ENCODE results near the gene HLA-A.

HLA-A gene

GRCh38 chr6:29984992-29985391 lies 42.7 kb downstream of the HLA-A start:
- DNase-seq (ENCODE audit: low read depth in 2 of 2, low spot score in 1 of 2), result no peak

DNA sequence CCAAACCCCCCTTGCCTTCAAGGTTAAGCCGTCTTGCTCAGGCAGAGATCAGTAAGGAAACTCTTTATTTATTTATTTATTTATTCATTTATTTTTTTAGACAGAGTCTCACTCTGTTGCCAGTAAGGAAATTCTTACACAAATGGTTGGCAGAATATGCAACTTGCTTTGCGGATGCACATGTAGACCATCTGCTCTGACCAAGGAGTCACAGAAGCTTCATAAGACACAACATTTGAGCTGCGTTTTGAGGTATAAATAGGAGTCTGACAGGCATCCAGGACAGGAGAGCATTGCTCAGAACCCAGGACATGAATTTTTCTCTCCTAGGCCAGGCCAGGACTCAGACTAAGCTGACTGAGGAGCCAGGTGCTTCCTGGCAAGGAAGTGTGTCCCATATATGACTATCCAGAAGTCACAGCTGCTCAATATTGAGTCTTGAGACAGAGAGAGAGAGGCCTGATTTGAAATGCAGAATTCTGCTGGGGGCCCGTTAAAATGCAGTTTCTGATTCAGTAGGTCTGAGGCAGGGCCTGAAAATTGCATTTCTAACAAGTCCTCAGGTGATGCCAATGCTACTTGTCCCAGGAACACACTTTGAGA lies 43.9 kb downstream of the HLA-A start:
- DNase-seq (ENCODE audit: low read depth in 2 of 2, low spot score in 1 of 2), result no peak

DNA sequence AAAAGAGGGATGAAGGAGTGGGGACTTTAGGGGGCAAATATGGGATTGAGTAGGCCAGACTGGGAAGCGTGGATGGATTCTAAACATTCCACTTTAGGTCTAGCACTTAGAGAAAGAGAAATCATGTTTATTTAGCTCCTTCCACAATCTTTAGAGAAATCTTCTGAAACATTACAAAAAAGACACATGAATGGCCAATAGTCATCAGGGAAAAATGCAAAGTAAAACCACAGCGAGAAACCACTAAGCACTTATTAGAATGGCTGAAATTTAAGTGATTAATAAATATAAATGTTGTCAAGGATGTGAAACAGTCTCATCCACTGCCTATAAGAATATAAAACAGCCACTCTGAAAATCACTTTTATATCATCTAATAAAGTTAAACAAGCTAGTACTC lies 46.9 kb downstream of the HLA-A start:
- DNase-seq (ENCODE audit: low read depth in 2 of 2, low spot score in 1 of 2), result no peak

GRCh38 chr6:29990931-29991330 lies 48.6 kb downstream of the HLA-A start:
- DNase-seq (ENCODE audit: low read depth in 2 of 2, low spot score in 1 of 2), result no peak

DNA sequence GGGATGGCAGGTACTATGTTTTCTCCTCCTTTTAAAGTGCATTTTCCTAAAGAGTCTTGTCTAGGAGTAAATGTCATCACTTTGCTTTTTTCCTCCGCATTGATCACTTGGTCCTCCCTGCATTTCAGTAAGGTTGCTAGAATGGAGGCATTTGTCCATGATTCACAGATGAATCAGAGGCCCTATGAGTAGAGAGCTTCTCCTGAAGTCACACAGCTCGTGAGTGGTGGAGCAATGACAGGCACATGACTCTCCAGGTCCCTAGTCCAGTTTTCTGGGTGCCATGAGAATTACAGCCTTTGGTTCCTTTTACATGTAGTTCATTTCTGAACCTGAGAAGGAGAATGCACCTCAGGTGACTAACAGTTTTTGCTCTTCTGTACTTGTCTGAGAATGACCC lies 50.5 kb downstream of the HLA-A start:
- DNase-seq (ENCODE audit: low read depth in 2 of 2, low spot score in 1 of 2), result no peak

DNA sequence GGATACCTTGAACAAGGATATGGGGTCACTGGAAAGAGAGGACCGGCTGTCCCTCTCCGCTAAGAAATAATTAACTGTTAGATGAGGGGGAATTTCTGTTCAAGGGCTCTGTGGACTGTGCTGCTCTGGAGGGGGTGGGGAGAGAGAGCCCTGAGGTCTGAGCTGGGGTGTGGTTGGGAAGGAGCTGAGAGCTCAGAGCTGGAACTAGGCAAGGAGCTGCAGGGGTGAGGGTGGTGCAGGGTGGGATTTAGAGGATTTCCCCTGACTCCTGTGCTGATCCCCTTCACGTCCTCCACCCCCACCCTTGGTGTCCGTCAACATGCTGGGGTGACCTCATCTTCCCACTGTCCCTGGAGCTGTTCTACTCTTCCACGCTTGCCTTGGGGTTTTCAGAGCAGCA lies 52.5 kb downstream of the HLA-A start:
- DNase-seq (ENCODE audit: low read depth in 2 of 2, low spot score in 1 of 2), result no peak

- DNase-seq (ENCODE audit: low read depth in 2 of 2, low spot score in 1 of 2), result no peak
Observed at GRCh38 chr6:29995340-29995777, 53.0 kb downstream of the HLA-A start.

Measured in stimulated activated CD8-positive, alpha-beta memory T cell treated with anti-CD3 and anti-CD28 coated beads, Interleukin-4, amount 100 ng/mL, for 4 hours (primary cell).